ENCODE results near the gene GPS2.
"Not testable (repeated sequence)": the region's sequence is repeated elsewhere in the genome, so short reads cannot be mapped to it uniquely, and the experiment has no call there.

Gene GPS2

GRCh38 chr17:7314719-7315569, at the start of gene GPS2:
TSS of gene GPS2 (minus strand) at chr17:7315360. CDS start at chr17:7315052, 308 bp downstream.
- peak; percentile 84 for DNase-seq

- DNase-seq: no peak
These were observed 48.2 kb upstream of the GPS2 start for GRCh38 chr17:7363311-7363710.

- no peak for DNase-seq
These were observed 46.7 kb upstream of the GPS2 start for GRCh38 chr17:7361906-7362305.

GRCh38 chr17:7357381-7357780, 42.2 kb upstream of the GPS2 start:
- no peak for DNase-seq

GRCh38 chr17:7356756-7357155, 41.6 kb upstream of the GPS2 start:
- no peak for DNase-seq

GRCh38 chr17:7356072-7356549, 41.0 kb upstream of the GPS2 start:
- peak; percentile 86 for DNase-seq

GRCh38 chr17:7355573-7355972, 40.4 kb upstream of the GPS2 start:
- DNase-seq: no peak

GRCh38 chr17:7355053-7355452, 39.9 kb upstream of the GPS2 start, which contains the start of gene TMEM95:
TSS of gene TMEM95 (plus strand) at chr17:7355156. CDS start at chr17:7355205, 49 bp downstream.
- DNase-seq: no peak

GRCh38 chr17:7354262-7354843, 39.2 kb upstream of the GPS2 start:
- no peak for DNase-seq

- DNase-seq: no peak
These were observed 37.9 kb upstream of the GPS2 start for GRCh38 chr17:7352910-7353635.

GRCh38 chr17:7352503-7352889, 37.3 kb upstream of the GPS2 start:
- DNase-seq: no peak

GRCh38 chr17:7351665-7352502, 36.7 kb upstream of the GPS2 start, which contains the start of gene KCTD11:
TSS of gene KCTD11 (plus strand) at chr17:7352162.
- peak; percentile 91 for DNase-seq

GRCh38 chr17:7348478-7349242, 33.5 kb upstream of the GPS2 start:
- no peak for DNase-seq

- no peak for DNase-seq
These were observed 32.7 kb upstream of the GPS2 start for GRCh38 chr17:7347630-7348477.

GRCh38 chr17:7346761-7347614, 31.8 kb upstream of the GPS2 start:
- no peak for DNase-seq

- no peak for DNase-seq
These were observed 28.1 kb upstream of the GPS2 start for GRCh38 chr17:7343250-7343649.

GRCh38 chr17:7341842-7342241, 26.7 kb upstream of the GPS2 start:
- DNase-seq: no peak

- DNase-seq: no peak
These were observed 25.0 kb upstream of the GPS2 start for GRCh38 chr17:7340179-7340578.

- not testable (repeated sequence) for DNase-seq
These were observed 22.4 kb upstream of the GPS2 start for GRCh38 chr17:7337600-7337999.
